SK-N-DZ (cell line): ENCODE data around the gene F13A1.

ENCODE experiments used
- small RNA-seq, 2 experiments: library from RNA; depleted of rRNA; stranded (forward); fragments of <200 nt; gene quantifications; one replicate each; pipeline ENCODE3, GENCODE V24; 2014

Gene F13A1

Small RNA genes lying within 50 kb of the gene (small RNA-seq; reads per million reads assigned to genes)
- gene MIR7853: 0 to 0.13 reads per million in 2 experiments
